PC-3 (cell line): ENCODE data around the gene GAL.

Experiments
- CTCF ChIP-seq: fragments of 300-600 bp; sonication (generic); conservative IDR thresholded peaks from 2 replicates; pipeline ENCODE4 v1.5.1; 2017; ENCODE audit warnings: antibody characterized with exemption, low read depth, mild to moderate bottlenecking, low read length
- EZH2phosphoT487 ChIP-seq: fragments of 300-600 bp; sonication (generic); IDR thresholded peaks from 2 replicates; pipeline ENCODE4 v1.6.1; 2018; ENCODE audit warnings: mild to moderate bottlenecking, antibody characterized with exemption, low read length, borderline replicate concordance

- no peak for TF ChIP-seq CTCF
- TF ChIP-seq EZH2phosphoT487, result no peak
These were observed 31.2 kb downstream of the GAL start for GRCh38 chr11:68715456-68716122.
